ENCODE measurements around the gene MSI2. TPM values are rescaled to one million over a fixed set of nuclear protein-coding genes. Genes with fewer than 3 reads are reported as not detected.

The MSI2 gene
- total and polyA plus RNA-seq, 2 experiments from 2014 or later, result 18.9 to 41.8 TPM

- no peak overlapping the region for H3K27ac Mint-ChIP-seq
- no peaks in the 10 kb centered on the region for H4K20me1 ChIP-seq (replicated peaks; ENCODE audit: insufficient read depth)
- H3K4me2 ChIP-seq, result no peak overlapping the region
- H3K27me3 ChIP-seq (ENCODE audit: insufficient read depth), result no peaks in the 10 kb centered on the region
- TF ChIP-seq STAT1 (IDR thresholded peaks at IDR 0.05; ENCODE audit: unreplicated experiment) (no peak), ZNF462 (CRISPR knock-in tag; IDR thresholded peaks at IDR 0.05) (no peak), POLR2AphosphoS5 (IDR thresholded peaks at IDR 0.05; ENCODE audit: low read depth) (no peak)
- no peak overlapping the region for H3K27ac ChIP-seq (ENCODE audit: low read depth)
- no peaks in the 10 kb centered on the region for H3K9me2 ChIP-seq (ENCODE audit: insufficient read depth)
- DNase-seq (ENCODE audit: low spot score), result no peak
- H3K4me1 Mint-ChIP-seq, result peaks cover 25% of the 10 kb centered on the region
- no peaks in the 10 kb centered on the region for H3K36me3 ChIP-seq (ENCODE audit: insufficient read depth)
- no peaks in the 10 kb centered on the region for H3F3A ChIP-seq (replicated peaks; ENCODE audit: low read depth)
- H3K4me1 ChIP-seq (ENCODE audit: insufficient read depth), result peaks cover 27% of the 10 kb centered on the region
- ATAC-seq, result no peak
- no peak overlapping the region for H2AFZ ChIP-seq
- peaks cover 2% of the 10 kb centered on the region for H3K27me3 Mint-ChIP-seq (ENCODE audit: insufficient read depth, low read depth, poor library complexity)
- H3K4me3 ChIP-seq, result no peak overlapping the region
- no peaks in the 10 kb centered on the region; the same call in 2 of the 3 replicates for H3K36me3 Mint-ChIP-seq (ENCODE audit: low read depth)
- H3K4me3 Mint-ChIP-seq, result no peak overlapping the region
- no peaks in the 10 kb centered on the region for H3K79me2 ChIP-seq (replicated peaks; ENCODE audit: insufficient read depth)
- H3K9me3 Mint-ChIP-seq, result no peaks in the 10 kb centered on the region
Measured at GRCh38 chr17:57652811-57653210, 396.5 kb downstream of the MSI2 start.

GRCh38 chr17:57653279-57653678 is 397.0 kb downstream of the MSI2 start:
- H3K27ac Mint-ChIP-seq, result no peak overlapping the region
- TF ChIP-seq ZNF331 (CRISPR knock-in tag; IDR thresholded peaks at IDR 0.05; ENCODE audit: low read depth), result no peak
- TF ChIP-seq EZH2 (IDR thresholded peaks at IDR 0.05; ENCODE audit: low read depth, unreplicated experiment), result no peak
- TF ChIP-seq ZNF462 (CRISPR knock-in tag; IDR thresholded peaks at IDR 0.05), result no peak
- TF ChIP-seq EZH2phosphoT487 (IDR thresholded peaks at IDR 0.05; ENCODE audit: unreplicated experiment), result no peak
- no peak for TF ChIP-seq NANOG (IDR thresholded peaks at IDR 0.05; ENCODE audit: borderline replicate concordance)

More at GRCh38 chr17:57653279-57653678, 397.0 kb downstream of the MSI2 start:
- Histone ChIP-seq H3K79me2 (replicated peaks; ENCODE audit: insufficient read depth) (no peaks in the 10 kb centered on the region), H2AFZ (no peak overlapping the region), H3K4me3 (no peak overlapping the region), H3K9me2 (ENCODE audit: insufficient read depth) (no peaks in the 10 kb centered on the region), H3K27ac (ENCODE audit: low read depth) (no peak overlapping the region), H3K27me3 (ENCODE audit: insufficient read depth) (no peaks in the 10 kb centered on the region), H3F3A (replicated peaks; ENCODE audit: low read depth) (no peaks in the 10 kb centered on the region), H3K4me2 (no peak overlapping the region), H3K36me3 (ENCODE audit: insufficient read depth) (no peaks in the 10 kb centered on the region), H4K20me1 (replicated peaks; ENCODE audit: insufficient read depth) (no peaks in the 10 kb centered on the region), H3K4me1 (ENCODE audit: insufficient read depth) (peaks cover 27% of the 10 kb centered on the region)
- Mint-ChIP-seq H3K4me1 (peaks cover 25% of the 10 kb centered on the region), H3K36me3 (ENCODE audit: low read depth) (no peaks in the 10 kb centered on the region; the same call in 2 of the 3 replicates), H3K9me3 (no peaks in the 10 kb centered on the region), H3K27me3 (ENCODE audit: insufficient read depth, low read depth, poor library complexity) (peaks cover 2% of the 10 kb centered on the region), H3K4me3 (no peak overlapping the region)
- ATAC-seq (no peak), DNase-seq (ENCODE audit: low spot score) (no peak)

All from GM23338 (cell line).